H1 (cell line): ENCODE results near the gene SPAG17. TPM values are rescaled to one million over a fixed set of nuclear protein-coding genes. Genes with fewer than 3 reads are reported as not detected.

Experiments
- CTCF ChIA-PET: fragments of 300-600 bp; sonication (Branson Sonifier 250); formaldehyde crosslinking; loops from one replicate; lab custom pipeline; 2021; ENCODE audit not compliant: partially characterized antibody; lab: Charles Lee
- POLR2A ChIA-PET: fragments of 300-600 bp; sonication (Branson Sonifier 250); formaldehyde crosslinking; loops from one replicate; lab custom pipeline; 2021; ENCODE audit warnings: inconsistent platforms; ENCODE audit not compliant: partially characterized antibody; lab: Charles Lee
- DNase-seq, 2 experiments: peaks; one replicate each; pipeline versions ENCODE4 v3.0.0 to v3.0.0-alpha.2; 2010 to 2022; ENCODE audit warnings: low spot score in 2 of 2, low read depth in 1 of 2, mixed read lengths in 1 of 2
- FAIRE-seq: peaks from 2 replicates; lab custom pipeline; 2011; peaks lifted over from hg19 to GRCh38; lab: Jason Lieb, UNC
- H2AFZ ChIP-seq: 2 replicates; pipeline ENCODE4 v1.8.1; 2012; ENCODE audit warnings: low read length, inconsistent platforms
- H2AK5ac ChIP-seq: 2 replicates; pipeline ENCODE4 v1.6.1; 2013; ENCODE audit warnings: low read depth, low read length
- H2BK120ac ChIP-seq: replicated peaks from 2 replicates; pipeline ENCODE3; 2013; ENCODE audit warnings: low read depth, low read length, inconsistent platforms
- H2BK12ac ChIP-seq: 2 replicates; pipeline ENCODE4 v1.6.1; 2013; ENCODE audit warnings: low read depth, low read length
- H2BK15ac ChIP-seq: 2 replicates; pipeline ENCODE4 v1.6.1; 2013; ENCODE audit warnings: low read length
- H2BK20ac ChIP-seq: 2 replicates; pipeline ENCODE4 v1.6.1; 2013; ENCODE audit warnings: low read length
- H2BK5ac ChIP-seq: 2 replicates; pipeline ENCODE4 v1.6.1; 2013; ENCODE audit warnings: low read depth, low read length
- H3K14ac ChIP-seq: 2 replicates; pipeline ENCODE4 v1.6.1; 2013; ENCODE audit warnings: inconsistent platforms; ENCODE audit not compliant: insufficient read length
- H3K18ac ChIP-seq: 2 replicates; pipeline ENCODE4 v1.6.1; 2013; ENCODE audit warnings: low read length; ENCODE audit errors: extremely low read depth
- H3K23ac ChIP-seq: 2 replicates; pipeline ENCODE4 v1.6.1; 2013; ENCODE audit warnings: inconsistent platforms; ENCODE audit not compliant: insufficient read length
- H3K23me2 ChIP-seq: 2 replicates; pipeline ENCODE4 v1.6.1; 2013; ENCODE audit warnings: low read depth, low read length
- H3K27ac ChIP-seq: 2 replicates; pipeline ENCODE4 v1.6.1; 2011; ENCODE audit warnings: low read depth, low read length, inconsistent platforms
- H3K27me3 ChIP-seq, 4 experiments: replicated peaks in 1 of 4; 1 replicate in 1 of 4; 2 replicates in 3 of 4; pipeline versions ENCODE4 v1.6.1 to v1.8.1; 2011 to 2013; ENCODE audit warnings: low read length in 3 of 4, mild to moderate bottlenecking in 3 of 4, inconsistent platforms in 2 of 4, mixed read lengths in 2 of 4, moderate library complexity in 1 of 4; ENCODE audit not compliant: control insufficient read depth in 3 of 4, insufficient read depth in 3 of 4; ENCODE audit errors: extremely low read depth in 1 of 4
- H3K36me3 ChIP-seq, 4 experiments: 2 replicates each; pipeline versions ENCODE4 v1.6.1 to v1.8.1; 2011 to 2013; ENCODE audit warnings: mild to moderate bottlenecking in 4 of 4, low read length in 3 of 4, moderate library complexity in 2 of 4, control low read depth in 1 of 4, inconsistent platforms in 1 of 4; ENCODE audit not compliant: insufficient read depth in 4 of 4, control insufficient read depth in 2 of 4
- H3K4ac ChIP-seq: replicated peaks from 2 replicates; pipeline ENCODE3; 2013; ENCODE audit warnings: low read length, low read depth, mixed read lengths, inconsistent platforms; ENCODE audit not compliant: insufficient read length
- H3K4me1 ChIP-seq, 4 experiments: replicated peaks in 1 of 4; 1 replicate in 1 of 4; 2 replicates in 3 of 4; pipeline versions ENCODE4 v1.6.1 to v1.8.1; 2011 to 2013; ENCODE audit warnings: low read length in 3 of 4, inconsistent platforms in 2 of 4, mixed read lengths in 1 of 4; ENCODE audit not compliant: insufficient read depth in 4 of 4, control insufficient read depth in 3 of 4
- H3K4me2 ChIP-seq, 2 experiments: 2 replicates each; pipeline versions ENCODE4 v1.6.1 to v1.8.1; 2011 to 2013; ENCODE audit warnings: low read depth in 2 of 2, low read length in 2 of 2, control low read depth in 1 of 2, inconsistent platforms in 1 of 2, mild to moderate bottlenecking in 1 of 2; ENCODE audit not compliant: insufficient read depth in 1 of 2
- H3K4me3 ChIP-seq, 4 experiments: fragments of 200-600, 300-600 bp in 1 of 4; sonication (generic), shearing (Covaris generic), sonication (Bioruptor Twin) in 1 of 4; 2 replicates each; pipeline versions ENCODE4 v1.5.1 to v1.8.1; 2011 to 2016; ENCODE audit warnings: low read length in 4 of 4, low read depth in 3 of 4, control low read depth in 2 of 4, inconsistent platforms in 2 of 4, mild to moderate bottlenecking in 2 of 4, mixed read lengths in 1 of 4, moderate library complexity in 1 of 4; ENCODE audit not compliant: insufficient read depth in 2 of 4; ENCODE audit errors: extremely low read depth in 1 of 4
- H3K56ac ChIP-seq: replicated peaks from 2 replicates; pipeline ENCODE3; 2013; ENCODE audit warnings: low read depth, mild to moderate bottlenecking, mixed read lengths, low read length, inconsistent platforms; ENCODE audit not compliant: insufficient read length
- H3K79me1 ChIP-seq: 2 replicates; pipeline ENCODE4 v1.6.1; 2013; ENCODE audit warnings: low read depth, low read length, control low read depth
- H3K79me2 ChIP-seq, 2 experiments: 2 replicates each; pipeline versions ENCODE4 v1.6.1 to v1.8.1; 2012 to 2013; ENCODE audit warnings: low read length in 2 of 2, mild to moderate bottlenecking in 2 of 2, inconsistent platforms in 1 of 2; ENCODE audit not compliant: insufficient read depth in 2 of 2, control insufficient read depth in 1 of 2
- H3K9ac ChIP-seq, 4 experiments: replicated peaks in 1 of 4; 1 replicate in 1 of 4; 2 replicates in 3 of 4; pipeline versions ENCODE4 v1.6.1 to v1.8.1; 2011 to 2013; ENCODE audit warnings: low read depth in 3 of 4, low read length in 3 of 4, control low read depth in 2 of 4, mild to moderate bottlenecking in 2 of 4, moderate library complexity in 2 of 4, inconsistent platforms in 1 of 4; ENCODE audit errors: extremely low read depth in 1 of 4
- H3K9me3 ChIP-seq, 2 experiments: 2 replicates each; pipeline versions ENCODE4 v1.6.1 to v1.8.1; 2012 to 2013; ENCODE audit warnings: mild to moderate bottlenecking in 2 of 2, moderate library complexity in 2 of 2, control low read depth in 1 of 2, inconsistent platforms in 1 of 2, low read depth in 1 of 2, low read length in 1 of 2, mixed read lengths in 1 of 2; ENCODE audit not compliant: insufficient read depth in 2 of 2
- H4K20me1 ChIP-seq, 2 experiments: replicated peaks in 1 of 2; 2 replicates each; pipeline versions ENCODE3 to v1.8.1; 2011 to 2013; ENCODE audit warnings: inconsistent platforms in 2 of 2, low read length in 2 of 2, mild to moderate bottlenecking in 1 of 2; ENCODE audit not compliant: insufficient read depth in 2 of 2, control insufficient read depth in 1 of 2
- H4K5ac ChIP-seq: 2 replicates; pipeline ENCODE4 v1.6.1; 2013; ENCODE audit warnings: low read length, low read depth, mixed read lengths, inconsistent platforms; ENCODE audit not compliant: insufficient read length
- H4K8ac ChIP-seq: 2 replicates; pipeline ENCODE4 v1.8.0; 2013; ENCODE audit warnings: mild to moderate bottlenecking, moderate library complexity, low read length, inconsistent platforms; ENCODE audit not compliant: insufficient read depth; ENCODE audit errors: extremely low read depth
- H4K91ac ChIP-seq: replicated peaks from 2 replicates; pipeline ENCODE3; 2013; ENCODE audit warnings: low read length, mixed read lengths, inconsistent platforms; ENCODE audit not compliant: insufficient read length
- CBX8 ChIP-seq: fragments of 300-800, 300-1000 bp; sonication (generic); IDR thresholded peaks from 2 replicates; pipeline ENCODE4 v1.7.1; 2016; ENCODE audit warnings: low read depth, low read length, borderline replicate concordance
- GTF2F1 ChIP-seq: IDR thresholded peaks from 2 replicates; pipeline ENCODE4 v1.6.1; 2012; ENCODE audit warnings: low read depth, low read length, improper control_type of control experiment, borderline replicate concordance
- HDAC6 ChIP-seq: IDR thresholded peaks from one replicate; pipeline ENCODE4 v1.7.1; 2012; ENCODE audit warnings: low read depth, mild to moderate bottlenecking, inconsistent platforms, low read length, moderate library complexity
- JUND ChIP-seq: IDR thresholded peaks from 2 replicates; pipeline ENCODE4 v1.6.1; 2011; ENCODE audit warnings: mild to moderate bottlenecking, improper control_type of control experiment, low read length
- SP2 ChIP-seq: IDR thresholded peaks from 2 replicates; pipeline ENCODE4 v1.6.1; 2012; ENCODE audit warnings: mild to moderate bottlenecking, low read length, inconsistent platforms
- TBP ChIP-seq: IDR thresholded peaks from 2 replicates; pipeline ENCODE4 v1.6.1; 2011; ENCODE audit warnings: low read depth, low read length, improper control_type of control experiment
- TEAD4 ChIP-seq: IDR thresholded peaks from 2 replicates; pipeline ENCODE4 v1.6.1; 2012; ENCODE audit warnings: low read depth, low read length, inconsistent platforms, mixed read lengths
- WGBS, 2 experiments: shearing (Covaris generic) in 1 of 2; methylation state at CpG; one replicate each; pipeline versions ENCODE4 v1.1.6 to v1.1.7; 2013 to 2015; ENCODE audit warnings: low lambda C conversion rate in 2 of 2, mixed read lengths in 2 of 2, inconsistent platforms in 1 of 2, low coverage in 1 of 2, missing lambda C conversion rate in 1 of 2; ENCODE audit not compliant: insufficient replicate concordance in 2 of 2, insufficient coverage in 1 of 2, insufficient read length in 1 of 2; ENCODE audit errors: extremely low coverage in 1 of 2, missing lambda C conversion rate in 1 of 2; 5-methylcytosine and 5-hydroxymethylcytosine counted together
- polyA plus RNA-seq, 7 experiments: library from polyadenylated mRNA; depleted of rRNA in 3 of 7; stranded (reverse) in 5 of 7; unstranded in 2 of 7; fragments of >200 nt in 5 of 7; fragments of 200-250 nt in 2 of 7; gene quantifications; 1 replicate in 5 of 7; 2 replicates in 1 of 7; 4 replicates in 1 of 7; pipeline versions ENCODE4 v1.2.1 to v1.2.3, GENCODE V29; 2011 to 2013; ENCODE audit warnings: missing spikeins in 2 of 7, mixed read lengths in 2 of 7
- total RNA-seq: library from RNA; stranded (reverse); fragmentation: NEBNext Ultra II Directional; extraction: Animal tissue kit (Norgen Biotek cat#: 25700); gene quantifications from 2 replicates; pipeline ENCODE4 v1.2.1, GENCODE V29; 2021

The SPAG17 gene
- total and polyA plus RNA-seq, 2 of the 8 experiments (the other 6 are each of a cell fraction or from before 2014, with no cell fraction given), result 0.56 to 0.62 TPM

GRCh38 chr1:118122234-118123004 lies 62.6 kb downstream of the SPAG17 start:
- Histone ChIP-seq H3K18ac (no peak overlapping the region), H3K27ac (no peak overlapping the region), H3K23ac (no peak overlapping the region), H4K91ac (no peak overlapping the region), H3K79me1 (no peaks in the 10 kb centered on the region), H3K4me2 (no peak overlapping the region), H4K5ac (no peak overlapping the region), H3K79me2 (no peaks in the 10 kb centered on the region), H3K4ac (no peak overlapping the region), H3K4me1 (no peaks in the 10 kb centered on the region), H3K14ac (no peak overlapping the region), H3K23me2 (no peaks in the 10 kb centered on the region), H2BK120ac (no peak overlapping the region), H4K8ac (no peak overlapping the region), H4K20me1 (no peaks in the 10 kb centered on the region), H3K27me3 (no peaks in the 10 kb centered on the region), H2BK12ac (no peak overlapping the region), H2BK20ac (no peak overlapping the region), H3K9me3 (no peaks in the 10 kb centered on the region), H3K9ac (no peak overlapping the region), H2AK5ac (no peak overlapping the region), H3K56ac (no peak overlapping the region), H2BK5ac (no peak overlapping the region), H3K36me3 (no peaks in the 10 kb centered on the region), H2BK15ac (no peak overlapping the region), H2AFZ (no peak overlapping the region), H3K4me3 (no peak overlapping the region)
- DNase-seq (no peak), FAIRE-seq (no peak)
- CTCF ChIA-PET, result interaction anchor here (1.5 kb wide), 1 partner anchor 30 kb away, joined by 3 read pairs; no protein-coding TSS in a partner anchor
- POLR2A ChIA-PET, result no interaction called here
- WGBS, 2 experiments, result 90% methylated on average over 4 of the region's 4 CpGs; no CpG with 5 or more reads in 1 of the 2 experiments
- no peak for TF ChIP-seq TEAD4
- no peak for TF ChIP-seq GTF2F1
- no peak for TF ChIP-seq HDAC6
- no peak for TF ChIP-seq JUND
- TF ChIP-seq TBP, result no peak
- no peak for TF ChIP-seq SP2
- no peak for TF ChIP-seq CBX8
